Caco-2 (cell line): ENCODE results near the gene HAUS7. TPM values are rescaled to one million over a fixed set of nuclear protein-coding genes. Genes with fewer than 3 reads are reported as not detected.

ENCODE experiments used
- BruUV-seq: library from RNA; stranded (reverse); fragments of 400-500 nt; replicated peaks from 2 replicates; lab custom pipeline; 2021; lab: Mats Ljungman, UMichigan
- CTCF ChIA-PET: fragments of 300-600 bp; sonication (Branson Sonifier 250); formaldehyde crosslinking; loops from one replicate; lab custom pipeline; 2022; ENCODE audit warnings: antibody characterized with exemption; lab: Charles Lee
- POLR2A ChIA-PET: fragments of 300-600 bp; sonication (Branson Sonifier 250); formaldehyde crosslinking; loops from one replicate; lab custom pipeline; 2022; ENCODE audit warnings: antibody characterized with exemption; lab: Charles Lee
- DNase-seq, 2 experiments: peaks; one replicate each; pipeline versions ENCODE4 v3.0.0 to v3.0.0-alpha.2; 2020 to 2022
- H3K27me3 ChIP-seq: replicated peaks from 2 replicates; pipeline ENCODE4 v1.6.0; 2011; ENCODE audit warnings: low read length; ENCODE audit not compliant: control insufficient read depth, insufficient read depth
- H3K36me3 ChIP-seq: 2 replicates; pipeline ENCODE4 v1.5.1; 2011; ENCODE audit warnings: low read length; ENCODE audit not compliant: control insufficient read depth, insufficient read depth
- H3K4me1 ChIP-seq: fragments of 250-450 bp; sonication (Bioruptor Pico); 2 replicates; pipeline ENCODE4 v1.5.1; 2020; ENCODE audit warnings: mild to moderate bottlenecking
- H3K4me3 ChIP-seq: 2 replicates; pipeline ENCODE4 v1.5.1; 2011; ENCODE audit warnings: low read depth, mild to moderate bottlenecking, control low read depth, low read length
- H3K9me3 ChIP-seq: fragments of 250-450 bp; sonication (Bioruptor Pico); 2 replicates; pipeline ENCODE4 v1.5.1; 2020; ENCODE audit warnings: mild to moderate bottlenecking, moderate library complexity
- H3K27ac Mint-ChIP-seq: one replicate; pipeline ENCODE4 v1.8.0; 2022; ENCODE audit warnings: mixed read lengths; ENCODE audit not compliant: unreplicated experiment
- H3K27me3 Mint-ChIP-seq: one replicate; pipeline ENCODE4 v1.8.0; 2022; ENCODE audit warnings: mixed read lengths; ENCODE audit not compliant: insufficient read depth, unreplicated experiment
- H3K36me3 Mint-ChIP-seq: one replicate; pipeline ENCODE4 v1.8.0; 2022; ENCODE audit warnings: mild to moderate bottlenecking, mixed read lengths; ENCODE audit not compliant: insufficient read depth, unreplicated experiment
- H3K4me1 Mint-ChIP-seq: one replicate; pipeline ENCODE4 v1.8.0; 2022; ENCODE audit warnings: low read depth, mixed read lengths; ENCODE audit not compliant: unreplicated experiment
- H3K4me3 Mint-ChIP-seq: one replicate; pipeline ENCODE4 v1.8.0; 2022; ENCODE audit warnings: mild to moderate bottlenecking, moderate library complexity, mixed read lengths; ENCODE audit not compliant: unreplicated experiment
- H3K9me3 Mint-ChIP-seq: one replicate; pipeline ENCODE4 v1.8.0; 2022; ENCODE audit warnings: mixed read lengths; ENCODE audit not compliant: unreplicated experiment
- CTCF ChIP-seq, 2 experiments: fragments of 200-600 bp in 1 of 2; IDR thresholded peaks; 1 replicate in 1 of 2; 2 replicates in 1 of 2; pipeline versions ENCODE4 v1.5.1 to v1.8.0; 2011 to 2022; ENCODE audit warnings: antibody characterized with exemption in 1 of 2, control low read depth in 1 of 2, inconsistent platforms in 1 of 2, low read depth in 1 of 2, low read length in 1 of 2, mild to moderate bottlenecking in 1 of 2, moderate library complexity in 1 of 2; ENCODE audit not compliant: insufficient read depth in 1 of 2, severe bottlenecking in 1 of 2, unreplicated experiment in 1 of 2
- intact Hi-C: fragments of 100-400 bp; cut with micrococcal nuclease; formaldehyde crosslinking; loops from one replicate; pipeline ENCODE4 v1.10.0; 2022; ENCODE audit not compliant: unreplicated experiment
- total RNA-seq: library from RNA; stranded (reverse); gene quantifications from 2 replicates; pipeline ENCODE4 v1.2.3, GENCODE V29; 2022

HAUS7 gene
- total RNA-seq, 1 experiment from 2014 or later = 34.0 TPM

GRCh38 chrX:153494061-153494460 lies 23.7 kb upstream of the HAUS7 start:
- BruUV-seq = no TSS peak
- Histone ChIP-seq H3K9me3 (no peaks in the 10 kb centered on the region), H3K4me1 (peaks cover 13% of the 10 kb centered on the region), H3K36me3 (no peaks in the 10 kb centered on the region), H3K27me3 (no peaks in the 10 kb centered on the region), H3K4me3 (no peak overlapping the region)
- ChIA-PET CTCF (interaction anchor here (2.0 to 2.1 kb wide), 2 partner anchors 23 to 33 kb away, joined by 11 to 16 read pairs; partner anchors contain the start of gene HAUS7), POLR2A (no interaction called here)
- no peaks in the 10 kb centered on the region for H3K27me3 Mint-ChIP-seq
- no peaks in the 10 kb centered on the region for H3K9me3 Mint-ChIP-seq
- H3K4me3 Mint-ChIP-seq = no peak overlapping the region
- intact Hi-C loops = no loop called here
- H3K27ac Mint-ChIP-seq = no peak overlapping the region
- DNase-seq = no peak
- H3K4me1 Mint-ChIP-seq = no peaks in the 10 kb centered on the region
- no peak for TF ChIP-seq CTCF (IDR thresholded peaks at IDR 0.05; ENCODE audit: insufficient read depth in 1 of 2, low read depth in 1 of 2, low read length in 1 of 2, severe bottlenecking in 1 of 2, unreplicated experiment in 1 of 2)
- H3K36me3 Mint-ChIP-seq = no peaks in the 10 kb centered on the region

GRCh38 chrX:153493085-153493484 lies 22.7 kb upstream of the HAUS7 start:
- peaks cover 22% of the 10 kb centered on the region for H3K4me1 ChIP-seq
- ChIA-PET CTCF (interaction anchor here (0.7 to 2.1 kb wide), 2 partner anchors 23 to 32 kb away, joined by 3 to 11 read pairs; partner anchors contain the start of gene HAUS7), POLR2A (no interaction called here)
- DNase-seq = no peak
- no peaks in the 10 kb centered on the region for H3K27me3 ChIP-seq
- TF ChIP-seq CTCF (IDR thresholded peaks at IDR 0.05; ENCODE audit: insufficient read depth in 1 of 2, low read depth in 1 of 2, low read length in 1 of 2, severe bottlenecking in 1 of 2, unreplicated experiment in 1 of 2) = no peak
- Mint-ChIP-seq H3K4me3 (no peak overlapping the region), H3K27me3 (no peaks in the 10 kb centered on the region), H3K4me1 (no peaks in the 10 kb centered on the region), H3K36me3 (no peaks in the 10 kb centered on the region), H3K9me3 (no peaks in the 10 kb centered on the region), H3K27ac (no peak overlapping the region)
- no peaks in the 10 kb centered on the region for H3K36me3 ChIP-seq
- H3K4me3 ChIP-seq = no peak overlapping the region
- BruUV-seq = no TSS peak
- intact Hi-C loops = no loop called here
- no peaks in the 10 kb centered on the region for H3K9me3 ChIP-seq

GRCh38 chrX:153492543-153492942 lies 22.2 kb upstream of the HAUS7 start:
- no peaks in the 10 kb centered on the region for H3K27me3 ChIP-seq
- POLR2A ChIA-PET = no interaction called here

More at GRCh38 chrX:153492543-153492942, 22.2 kb upstream of the HAUS7 start:
- H3K36me3 Mint-ChIP-seq = no peaks in the 10 kb centered on the region
- no peaks in the 10 kb centered on the region for H3K27me3 Mint-ChIP-seq
- no peaks in the 10 kb centered on the region for H3K4me1 Mint-ChIP-seq
- CTCF ChIA-PET = interaction anchor here (0.7 to 0.8 kb wide), 2 partner anchors 22 to 31 kb away, joined by 3 read pairs; partner anchors contain the start of gene HAUS7
- no peak overlapping the region for H3K4me3 Mint-ChIP-seq
- Histone ChIP-seq H3K9me3 (no peaks in the 10 kb centered on the region), H3K36me3 (no peaks in the 10 kb centered on the region), H3K4me1 (peaks cover 28% of the 10 kb centered on the region), H3K4me3 (no peak overlapping the region)
- no peak for DNase-seq
- no TSS peak for BruUV-seq
- H3K9me3 Mint-ChIP-seq = no peaks in the 10 kb centered on the region
- intact Hi-C loops = no loop called here
- no peak for TF ChIP-seq CTCF (IDR thresholded peaks at IDR 0.05; ENCODE audit: insufficient read depth in 1 of 2, low read depth in 1 of 2, low read length in 1 of 2, severe bottlenecking in 1 of 2, unreplicated experiment in 1 of 2)
- H3K27ac Mint-ChIP-seq = no peak overlapping the region
